GM21390 (cell line): ENCODE data around the gene USP32.
"Not testable (repeated sequence)": the region's sequence is repeated elsewhere in the genome, so short reads cannot be mapped to it uniquely, and the experiment has no call there.

ENCODE experiments used
- ATAC-seq: cut with Tn5 transposase; IDR thresholded peaks from one replicate; pipeline ENCODE4 v1.9.1; 2021; ENCODE audit not compliant: unreplicated experiment

The USP32 gene

GRCh38 chr17:60372790-60373483 lies 19.0 kb downstream of the USP32 start:
- ATAC-seq = no peak

GRCh38 chr17:60371818-60372510 lies 20.0 kb downstream of the USP32 start:
- ATAC-seq = no peak

- no peak for ATAC-seq
Measured at GRCh38 chr17:60371416-60371815, 20.5 kb downstream of the USP32 start.

GRCh38 chr17:60369727-60370126 lies 22.2 kb downstream of the USP32 start:
- ATAC-seq = no peak

GRCh38 chr17:60363700-60364405 lies 28.1 kb downstream of the USP32 start:
- ATAC-seq = no peak

GRCh38 chr17:60362329-60362728 lies 29.6 kb downstream of the USP32 start:
- no peak for ATAC-seq

- ATAC-seq = no peak
Measured at GRCh38 chr17:60361889-60362288, 30.0 kb downstream of the USP32 start.

- no peak for ATAC-seq
Measured at GRCh38 chr17:60359415-60359814, 32.5 kb downstream of the USP32 start.

- ATAC-seq = no peak
Measured at GRCh38 chr17:60358606-60359225, 33.2 kb downstream of the USP32 start.

- ATAC-seq = no peak
Measured at GRCh38 chr17:60356940-60357339, 35.0 kb downstream of the USP32 start.

GRCh38 chr17:60355663-60356594 lies 36.0 kb downstream of the USP32 start:
- no peak for ATAC-seq

GRCh38 chr17:60354223-60354622 lies 37.7 kb downstream of the USP32 start:
- no peak for ATAC-seq

GRCh38 chr17:60353773-60354172 lies 38.2 kb downstream of the USP32 start:
- ATAC-seq = no peak

GRCh38 chr17:60352569-60352968 lies 39.4 kb downstream of the USP32 start:
- no peak for ATAC-seq

- no peak for ATAC-seq
Measured at GRCh38 chr17:60352071-60352470, 39.9 kb downstream of the USP32 start.

GRCh38 chr17:60351012-60351695 lies 40.8 kb downstream of the USP32 start:
- ATAC-seq = no peak

- ATAC-seq = no peak
Measured at GRCh38 chr17:60348616-60349015, 43.3 kb downstream of the USP32 start.

GRCh38 chr17:60345233-60345632 lies 46.7 kb downstream of the USP32 start:
- no peak for ATAC-seq

GRCh38 chr17:60342492-60342891 lies 49.4 kb downstream of the USP32 start:
- ATAC-seq = not testable (repeated sequence)

GRCh38 chr17:60335289-60335688 lies 56.6 kb downstream of the USP32 start:
- ATAC-seq = no peak
